ENCODE data around the gene SPINT2. TPM values are rescaled to one million over a fixed set of nuclear protein-coding genes. Genes with fewer than 3 reads are reported as not detected.

SPINT2 gene
- total RNA-seq, 4 donors from 2014 or later, result 4.7 to 46.7 (median 12.8) TPM

DNA sequence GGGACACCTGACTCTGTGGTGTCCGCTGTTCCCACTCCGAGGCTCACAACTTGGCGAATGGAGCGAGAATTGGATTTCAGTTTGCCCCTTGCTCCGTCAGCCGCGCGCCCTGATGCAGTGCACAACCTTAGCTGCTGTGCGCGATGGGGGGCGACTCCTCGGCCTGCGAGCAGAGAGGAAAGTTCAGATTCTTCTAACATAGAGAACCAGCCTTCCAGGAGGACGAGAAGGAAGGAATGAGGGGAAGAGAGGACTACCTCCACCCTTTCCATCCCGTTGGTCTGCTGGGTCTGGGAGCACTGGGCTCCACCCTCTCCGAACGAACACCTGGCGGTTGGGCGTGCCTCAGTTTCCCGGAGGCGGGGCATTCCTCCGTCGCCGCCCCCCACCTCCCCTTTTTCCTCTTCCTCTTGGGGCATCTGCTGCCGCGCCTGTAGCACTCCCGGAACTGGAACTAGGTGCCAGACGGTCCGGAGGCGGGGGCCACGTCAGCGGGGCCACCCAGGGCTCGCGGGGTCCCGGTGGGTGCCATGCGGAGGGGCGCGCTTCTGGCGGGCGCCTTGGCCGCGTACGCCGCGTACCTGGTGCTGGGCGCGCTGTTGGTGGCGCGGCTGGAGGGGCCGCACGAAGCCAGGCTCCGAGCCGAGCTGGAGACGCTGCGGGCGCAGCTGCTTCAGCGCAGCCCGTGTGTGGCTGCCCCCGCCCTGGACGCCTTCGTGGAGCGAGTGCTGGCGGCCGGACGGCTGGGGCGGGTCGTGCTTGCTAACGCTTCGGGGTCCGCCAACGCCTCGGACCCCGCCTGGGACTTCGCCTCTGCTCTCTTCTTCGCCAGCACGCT lies 55.3 kb downstream of the SPINT2 start, which contains the start of gene KCNK6:
TSS of gene KCNK6 (plus strand) at position 425 of the 838 bp plus-strand sequence. CDS start at position 531, 106 bp downstream.
- TF ChIP-seq, protein P1, sequence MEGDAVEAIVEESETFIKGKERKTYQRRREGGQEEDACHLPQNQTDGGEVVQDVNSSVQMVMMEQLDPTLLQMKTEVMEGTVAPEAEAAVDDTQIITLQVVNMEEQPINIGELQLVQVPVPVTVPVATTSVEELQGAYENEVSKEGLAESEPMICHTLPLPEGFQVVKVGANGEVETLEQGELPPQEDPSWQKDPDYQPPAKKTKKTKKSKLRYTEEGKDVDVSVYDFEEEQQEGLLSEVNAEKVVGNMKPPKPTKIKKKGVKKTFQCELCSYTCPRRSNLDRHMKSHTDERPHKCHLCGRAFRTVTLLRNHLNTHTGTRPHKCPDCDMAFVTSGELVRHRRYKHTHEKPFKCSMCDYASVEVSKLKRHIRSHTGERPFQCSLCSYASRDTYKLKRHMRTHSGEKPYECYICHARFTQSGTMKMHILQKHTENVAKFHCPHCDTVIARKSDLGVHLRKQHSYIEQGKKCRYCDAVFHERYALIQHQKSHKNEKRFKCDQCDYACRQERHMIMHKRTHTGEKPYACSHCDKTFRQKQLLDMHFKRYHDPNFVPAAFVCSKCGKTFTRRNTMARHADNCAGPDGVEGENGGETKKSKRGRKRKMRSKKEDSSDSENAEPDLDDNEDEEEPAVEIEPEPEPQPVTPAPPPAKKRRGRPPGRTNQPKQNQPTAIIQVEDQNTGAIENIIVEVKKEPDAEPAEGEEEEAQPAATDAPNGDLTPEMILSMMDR (IDR thresholded peaks at IDR 0.05; ENCODE audit: low read depth), result no peak

DNA sequence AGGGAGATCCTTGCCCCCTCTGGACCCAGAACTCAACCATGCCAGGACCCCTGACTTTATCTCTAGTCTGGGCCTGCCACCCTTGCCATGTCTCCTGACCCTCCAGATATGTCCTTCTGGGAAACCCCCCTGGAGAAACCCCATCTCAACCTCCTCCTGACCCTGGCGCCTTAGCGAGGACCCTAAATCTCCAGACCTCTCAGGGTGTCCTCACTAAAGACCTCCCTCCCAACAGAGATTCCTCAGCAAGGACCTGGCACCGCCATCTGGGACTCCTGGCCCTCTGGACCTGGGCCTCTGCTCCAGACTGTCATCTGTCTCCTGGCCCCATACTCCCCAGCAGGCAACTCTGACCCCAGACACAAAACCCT lies 56.6 kb downstream of the SPINT2 start:
- TF ChIP-seq, protein P1 (IDR thresholded peaks at IDR 0.05; ENCODE audit: low read depth), result no peak

DNA sequence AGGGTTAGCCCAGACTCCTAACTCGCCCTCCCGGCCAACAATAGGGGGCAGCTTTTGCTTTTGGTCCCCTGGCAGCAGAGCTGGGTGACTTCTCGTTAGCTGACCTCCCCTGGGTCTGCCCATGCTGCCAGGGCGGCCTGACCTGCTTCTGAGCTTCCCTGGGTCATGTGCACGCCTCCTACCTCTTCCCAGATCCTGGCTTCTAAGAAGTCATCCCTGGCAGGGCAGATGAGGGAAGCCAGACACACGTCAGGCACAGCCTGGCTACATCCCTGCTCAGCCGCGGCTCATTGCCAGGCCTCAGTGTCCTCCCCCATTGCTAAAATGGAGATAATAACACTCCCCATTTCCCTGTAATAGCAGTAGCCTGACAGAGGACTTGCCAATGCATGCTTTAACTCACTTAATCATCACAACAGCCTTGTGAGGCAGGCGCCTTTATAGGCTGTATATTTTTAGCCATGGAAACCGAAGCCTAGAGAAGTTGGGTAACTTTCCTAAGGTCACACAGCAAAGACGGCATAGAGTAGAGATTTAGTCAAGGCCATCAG lies 57.3 kb downstream of the SPINT2 start:
- TF ChIP-seq, protein P1 (IDR thresholded peaks at IDR 0.05; ENCODE audit: low read depth), result no peak

DNA sequence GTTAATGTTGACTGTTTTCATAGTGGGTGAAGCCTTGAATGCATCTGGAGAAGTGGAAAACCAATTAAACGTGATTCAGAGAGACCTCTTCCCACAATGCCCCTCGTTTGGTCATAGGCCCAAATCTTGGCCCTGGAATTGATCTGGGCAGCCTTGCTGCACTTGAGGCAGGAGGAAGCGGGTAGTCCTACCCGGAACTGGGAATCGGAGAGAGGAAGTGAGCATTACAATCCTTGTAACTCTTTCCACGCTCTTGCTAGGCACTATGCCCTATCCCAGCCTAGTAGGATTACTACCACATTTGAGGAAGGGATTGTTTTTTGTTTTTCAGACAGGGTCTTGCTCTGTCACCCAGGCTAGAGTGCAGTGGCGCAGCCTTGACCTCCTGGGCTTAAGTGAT lies 58.9 kb downstream of the SPINT2 start:
- TF ChIP-seq, protein P1 (IDR thresholded peaks at IDR 0.05; ENCODE audit: low read depth), result no peak

DNA sequence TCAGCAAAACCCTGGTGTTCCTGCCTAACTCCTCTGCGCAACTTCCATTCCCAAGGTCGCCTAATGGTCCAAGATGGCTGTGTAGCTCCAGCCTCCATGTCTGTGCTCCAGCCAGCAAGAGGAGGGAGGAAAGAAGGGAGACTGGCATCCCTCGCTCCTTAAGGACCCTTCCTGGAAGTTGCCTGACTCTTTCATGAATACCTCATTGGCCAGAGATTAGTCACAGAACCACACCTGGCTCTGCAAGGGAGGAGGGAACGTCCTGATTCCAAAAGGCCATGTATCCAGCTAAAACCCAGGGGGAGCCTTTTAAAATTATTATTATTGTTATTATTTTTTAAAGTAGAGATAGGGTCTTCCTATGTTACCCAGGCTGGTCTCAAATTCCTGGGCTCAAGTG lies 60.1 kb downstream of the SPINT2 start:
- TF ChIP-seq, protein P1 (IDR thresholded peaks at IDR 0.05; ENCODE audit: low read depth), result no peak

DNA sequence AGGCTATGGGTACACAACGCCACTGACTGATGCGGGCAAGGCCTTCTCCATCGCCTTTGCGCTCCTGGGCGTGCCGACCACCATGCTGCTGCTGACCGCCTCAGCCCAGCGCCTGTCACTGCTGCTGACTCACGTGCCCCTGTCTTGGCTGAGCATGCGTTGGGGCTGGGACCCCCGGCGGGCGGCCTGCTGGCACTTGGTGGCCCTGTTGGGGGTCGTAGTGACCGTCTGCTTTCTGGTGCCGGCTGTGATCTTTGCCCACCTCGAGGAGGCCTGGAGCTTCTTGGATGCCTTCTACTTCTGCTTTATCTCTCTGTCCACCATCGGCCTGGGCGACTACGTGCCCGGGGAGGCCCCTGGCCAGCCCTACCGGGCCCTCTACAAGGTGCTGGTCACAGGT lies 62.2 kb downstream of the SPINT2 start:
- TF ChIP-seq, protein P1 (IDR thresholded peaks at IDR 0.05; ENCODE audit: low read depth), result no peak

DNA sequence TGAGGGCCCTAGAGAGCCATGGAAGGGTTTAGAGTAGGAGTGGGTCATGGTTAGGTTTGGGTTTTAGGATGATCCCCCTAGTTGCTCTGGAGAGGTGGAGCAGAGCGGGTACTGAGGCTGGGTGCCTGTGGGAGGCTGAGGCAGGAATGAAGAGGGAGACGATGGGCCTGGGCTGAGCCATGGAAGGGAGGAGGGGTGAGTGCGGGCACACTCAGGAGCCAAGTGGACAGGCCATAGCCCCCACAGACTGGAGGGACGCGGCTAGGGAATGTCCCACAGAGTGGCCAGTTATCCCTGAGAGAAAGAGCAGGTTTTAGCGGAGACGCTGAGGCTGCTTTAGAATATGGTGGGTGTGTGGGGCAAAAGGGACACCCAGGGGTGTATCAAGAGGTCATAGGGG lies 65.3 kb downstream of the SPINT2 start:
- TF ChIP-seq, protein P1 (IDR thresholded peaks at IDR 0.05; ENCODE audit: low read depth), result no peak
